GM23338 (cell line): ENCODE measurements around the gene ENPP1. TPM values are rescaled to one million over a fixed set of nuclear protein-coding genes. Genes with fewer than 3 reads are reported as not detected.

Source experiments
- ATAC-seq: fragments of 200-7000 bp; cut with Tn5 transposase; 3 replicates; pipeline ENCODE4 v1.9.1; 2020
- DNase-seq: peaks from one replicate; pipeline ENCODE4 v3.0.0-alpha.2; 2015; ENCODE audit warnings: low spot score
- H2AFZ ChIP-seq: fragments of 200-600 bp; sonication (generic); 2 replicates; pipeline ENCODE4 v1.8.0; 2016; ENCODE audit warnings: antibody characterized with exemption, mild to moderate bottlenecking, moderate library complexity
- H3F3A ChIP-seq: fragments of 200-600 bp; sonication (generic); replicated peaks from 2 replicates; pipeline ENCODE4 v1.8.0; 2017; ENCODE audit warnings: antibody characterized with exemption, mixed run types, low read depth
- H3K27ac ChIP-seq: fragments of 200-600 bp; sonication (generic); 2 replicates; pipeline ENCODE4 v1.6.1; 2016; ENCODE audit warnings: low read depth
- H3K27me3 ChIP-seq: fragments of 200-600 bp; sonication (generic); 2 replicates; pipeline ENCODE4 v1.8.0; 2016; ENCODE audit warnings: mild to moderate bottlenecking, mixed run types, moderate library complexity; ENCODE audit not compliant: insufficient read depth
- H3K36me3 ChIP-seq: fragments of 200-600 bp; sonication (generic); 2 replicates; pipeline ENCODE4 v1.8.0; 2016; ENCODE audit warnings: mild to moderate bottlenecking; ENCODE audit not compliant: insufficient read depth
- H3K4me1 ChIP-seq: fragments of 200-600 bp; sonication (generic); 2 replicates; pipeline ENCODE4 v1.8.0; 2016; ENCODE audit warnings: mild to moderate bottlenecking, moderate library complexity; ENCODE audit not compliant: insufficient read depth
- H3K4me2 ChIP-seq: fragments of 200-600 bp; sonication (generic); 2 replicates; pipeline ENCODE4 v1.7.1; 2017; ENCODE audit warnings: mixed run types
- H3K4me3 ChIP-seq: fragments of 200-600 bp; sonication (generic); 2 replicates; pipeline ENCODE4 v1.6.1; 2016; ENCODE audit warnings: mixed run types
- H3K79me2 ChIP-seq: fragments of 200-600 bp; sonication (generic); replicated peaks from 2 replicates; pipeline ENCODE4 v1.8.0; 2017; ENCODE audit warnings: mild to moderate bottlenecking; ENCODE audit not compliant: insufficient read depth
- H3K9me2 ChIP-seq: fragments of 200-600 bp; sonication (generic); 2 replicates; pipeline ENCODE4 v1.8.0; 2017; ENCODE audit not compliant: insufficient read depth
- H4K20me1 ChIP-seq: fragments of 200-600 bp; sonication (generic); replicated peaks from 2 replicates; pipeline ENCODE4 v1.8.0; 2017; ENCODE audit warnings: mild to moderate bottlenecking; ENCODE audit not compliant: insufficient read depth
- H3K27ac Mint-ChIP-seq: 2 replicates; pipeline ENCODE4 v1.8.0; 2020; ENCODE audit warnings: inconsistent platforms, mild to moderate bottlenecking, moderate library complexity, mixed read lengths
- H3K27me3 Mint-ChIP-seq: 3 replicates; pipeline ENCODE4 v1.8.0; 2022; ENCODE audit warnings: low read depth, mild to moderate bottlenecking, moderate library complexity, mixed read lengths, inconsistent platforms; ENCODE audit not compliant: insufficient read depth, poor library complexity
- H3K36me3 Mint-ChIP-seq: 3 replicates; pipeline ENCODE4 v1.8.0; 2021; ENCODE audit warnings: low read depth, mild to moderate bottlenecking, inconsistent platforms, moderate library complexity, mixed read lengths
- H3K4me1 Mint-ChIP-seq: 3 replicates; pipeline ENCODE4 v1.8.0; 2020; ENCODE audit warnings: mild to moderate bottlenecking, inconsistent platforms, mixed read lengths
- H3K4me3 Mint-ChIP-seq: 3 replicates; pipeline ENCODE4 v1.8.0; 2021; ENCODE audit warnings: moderate library complexity, mild to moderate bottlenecking, inconsistent platforms, mixed read lengths
- H3K9me3 Mint-ChIP-seq: 3 replicates; pipeline ENCODE4 v1.8.0; 2020; ENCODE audit warnings: moderate library complexity, mild to moderate bottlenecking, inconsistent platforms, mixed read lengths
- EZH2phosphoT487 ChIP-seq: fragments of 200-600 bp; sonication (generic); IDR thresholded peaks from one replicate; pipeline ENCODE4 v1.8.1; 2018; ENCODE audit warnings: antibody characterized with exemption; ENCODE audit not compliant: unreplicated experiment
- ZNF114 ChIP-seq: fragments of 250-450 bp; sonication (Bioruptor Pico); IDR thresholded peaks from 2 replicates; pipeline ENCODE4 v1.5.0; 2020; ENCODE audit warnings: mild to moderate bottlenecking, moderate library complexity
- polyA plus RNA-seq: library from polyadenylated mRNA; unstranded; fragments of >200 nt; fragmentation: Nextera tagmentation; extraction: Ambion mirVana; gene quantifications from 2 replicates; pipeline ENCODE4 v1.2.1, GENCODE V29; 2016
- total RNA-seq: library from RNA; depleted of rRNA; stranded (reverse); fragments of >200 nt; shearing (Covaris generic); gene quantifications from 2 replicates; pipeline ENCODE4 v1.2.3, GENCODE V29; 2014
- TF ChIP-seq, protein P1 (sequence below): fragments of 250-450 bp; sonication (Bioruptor Pico); IDR thresholded peaks from 2 replicates; pipeline ENCODE4 v1.5.0; 2020; ENCODE audit warnings: mild to moderate bottlenecking, moderate library complexity

Gene ENPP1
- total and polyA plus RNA-seq, 2 experiments from 2014 or later, result 17.3 to 46.9 TPM

DNA sequence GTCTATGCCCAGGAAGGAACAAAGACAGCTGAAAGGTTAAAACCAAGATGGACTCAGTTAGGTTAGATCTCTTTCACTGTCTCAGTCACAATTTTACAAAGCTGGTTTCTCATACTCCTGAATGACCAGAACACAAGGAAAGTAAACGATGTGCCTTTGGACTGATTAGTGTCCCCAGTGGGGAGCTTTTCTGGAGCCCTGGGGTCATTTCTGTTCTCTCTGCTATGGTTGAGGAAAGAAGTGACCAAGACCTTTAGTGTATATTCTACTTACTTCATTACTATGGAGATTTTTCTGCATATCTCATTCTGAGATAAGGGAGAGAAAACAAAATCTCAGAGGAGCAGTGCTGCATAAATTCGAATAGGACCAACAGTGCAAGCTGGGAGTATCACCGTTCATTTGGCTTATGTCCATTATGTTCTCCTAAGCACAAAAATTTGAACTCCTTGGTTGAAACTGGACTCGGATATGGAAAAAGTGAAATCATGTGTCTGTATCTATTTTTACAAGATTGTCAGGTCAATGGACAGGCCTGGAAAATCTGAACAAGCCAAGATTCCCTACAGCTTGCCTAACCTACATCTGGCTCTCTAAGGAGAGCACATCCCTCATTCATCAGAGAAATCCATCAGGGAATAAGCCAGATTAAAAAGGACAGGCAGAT lies 34.4 kb upstream of the ENPP1 start (continued):
- TF ChIP-seq, protein P1, sequence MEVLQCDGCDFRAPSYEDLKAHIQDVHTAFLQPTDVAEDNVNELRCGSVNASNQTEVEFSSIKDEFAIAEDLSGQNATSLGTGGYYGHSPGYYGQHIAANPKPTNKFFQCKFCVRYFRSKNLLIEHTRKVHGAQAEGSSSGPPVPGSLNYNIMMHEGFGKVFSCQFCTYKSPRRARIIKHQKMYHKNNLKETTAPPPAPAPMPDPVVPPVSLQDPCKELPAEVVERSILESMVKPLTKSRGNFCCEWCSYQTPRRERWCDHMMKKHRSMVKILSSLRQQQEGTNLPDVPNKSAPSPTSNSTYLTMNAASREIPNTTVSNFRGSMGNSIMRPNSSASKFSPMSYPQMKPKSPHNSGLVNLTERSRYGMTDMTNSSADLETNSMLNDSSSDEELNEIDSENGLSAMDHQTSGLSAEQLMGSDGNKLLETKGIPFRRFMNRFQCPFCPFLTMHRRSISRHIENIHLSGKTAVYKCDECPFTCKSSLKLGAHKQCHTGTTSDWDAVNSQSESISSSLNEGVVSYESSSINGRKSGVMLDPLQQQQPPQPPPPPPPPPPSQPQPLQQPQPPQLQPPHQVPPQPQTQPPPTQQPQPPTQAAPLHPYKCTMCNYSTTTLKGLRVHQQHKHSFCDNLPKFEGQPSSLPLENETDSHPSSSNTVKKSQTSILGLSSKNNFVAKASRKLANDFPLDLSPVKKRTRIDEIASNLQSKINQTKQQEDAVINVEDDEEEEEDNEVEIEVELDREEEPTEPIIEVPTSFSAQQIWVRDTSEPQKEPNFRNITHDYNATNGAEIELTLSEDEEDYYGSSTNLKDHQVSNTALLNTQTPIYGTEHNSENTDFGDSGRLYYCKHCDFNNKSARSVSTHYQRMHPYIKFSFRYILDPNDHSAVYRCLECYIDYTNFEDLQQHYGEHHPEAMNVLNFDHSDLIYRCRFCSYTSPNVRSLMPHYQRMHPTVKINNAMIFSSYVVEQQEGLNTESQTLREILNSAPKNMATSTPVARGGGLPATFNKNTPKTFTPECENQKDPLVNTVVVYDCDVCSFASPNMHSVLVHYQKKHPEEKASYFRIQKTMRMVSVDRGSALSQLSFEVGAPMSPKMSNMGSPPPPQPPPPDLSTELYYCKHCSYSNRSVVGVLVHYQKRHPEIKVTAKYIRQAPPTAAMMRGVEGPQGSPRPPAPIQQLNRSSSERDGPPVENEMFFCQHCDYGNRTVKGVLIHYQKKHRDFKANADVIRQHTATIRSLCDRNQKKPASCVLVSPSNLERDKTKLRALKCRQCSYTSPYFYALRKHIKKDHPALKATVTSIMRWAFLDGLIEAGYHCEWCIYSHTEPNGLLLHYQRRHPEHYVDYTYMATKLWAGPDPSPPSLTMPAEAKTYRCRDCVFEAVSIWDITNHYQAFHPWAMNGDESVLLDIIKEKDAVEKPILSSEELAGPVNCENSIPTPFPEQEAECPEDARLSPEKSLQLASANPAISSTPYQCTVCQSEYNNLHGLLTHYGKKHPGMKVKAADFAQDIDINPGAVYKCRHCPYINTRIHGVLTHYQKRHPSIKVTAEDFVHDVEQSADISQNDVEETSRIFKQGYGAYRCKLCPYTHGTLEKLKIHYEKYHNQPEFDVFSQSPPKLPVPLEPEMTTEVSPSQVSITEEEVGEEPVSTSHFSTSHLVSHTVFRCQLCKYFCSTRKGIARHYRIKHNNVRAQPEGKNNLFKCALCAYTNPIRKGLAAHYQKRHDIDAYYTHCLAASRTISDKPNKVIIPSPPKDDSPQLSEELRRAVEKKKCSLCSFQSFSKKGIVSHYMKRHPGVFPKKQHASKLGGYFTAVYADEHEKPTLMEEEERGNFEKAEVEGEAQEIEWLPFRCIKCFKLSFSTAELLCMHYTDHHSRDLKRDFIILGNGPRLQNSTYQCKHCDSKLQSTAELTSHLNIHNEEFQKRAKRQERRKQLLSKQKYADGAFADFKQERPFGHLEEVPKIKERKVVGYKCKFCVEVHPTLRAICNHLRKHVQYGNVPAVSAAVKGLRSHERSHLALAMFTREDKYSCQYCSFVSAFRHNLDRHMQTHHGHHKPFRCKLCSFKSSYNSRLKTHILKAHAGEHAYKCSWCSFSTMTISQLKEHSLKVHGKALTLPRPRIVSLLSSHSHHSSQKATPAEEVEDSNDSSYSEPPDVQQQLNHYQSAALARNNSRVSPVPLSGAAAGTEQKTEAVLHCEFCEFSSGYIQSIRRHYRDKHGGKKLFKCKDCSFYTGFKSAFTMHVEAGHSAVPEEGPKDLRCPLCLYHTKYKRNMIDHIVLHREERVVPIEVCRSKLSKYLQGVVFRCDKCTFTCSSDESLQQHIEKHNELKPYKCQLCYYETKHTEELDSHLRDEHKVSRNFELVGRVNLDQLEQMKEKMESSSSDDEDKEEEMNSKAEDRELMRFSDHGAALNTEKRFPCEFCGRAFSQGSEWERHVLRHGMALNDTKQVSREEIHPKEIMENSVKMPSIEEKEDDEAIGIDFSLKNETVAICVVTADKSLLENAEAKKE, result no peak
- TF ChIP-seq ZNF114 (CRISPR knock-in tag) (no peak), EZH2phosphoT487 (no peak)

DNA sequence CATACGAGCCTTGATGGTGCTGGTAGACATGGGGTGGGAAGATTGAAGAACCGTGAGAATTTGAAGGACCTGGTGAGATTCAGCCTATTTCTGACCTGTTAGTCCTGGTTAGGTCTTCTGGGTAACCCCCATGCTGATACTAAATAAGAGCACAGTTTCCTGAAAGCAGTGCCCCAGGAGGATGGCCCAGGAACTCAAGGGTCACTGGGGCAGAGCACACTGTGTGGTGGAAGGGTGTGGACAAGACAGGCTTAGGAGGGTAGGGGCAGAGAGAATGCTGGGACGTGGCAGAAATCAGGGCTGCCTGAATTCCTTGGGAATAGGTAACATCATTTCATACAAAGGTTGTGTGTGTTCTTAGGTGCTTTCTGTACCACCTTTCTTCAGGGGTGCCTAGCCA lies 31.9 kb upstream of the ENPP1 start:
- no peak overlapping the region for H3K27ac Mint-ChIP-seq
- Histone ChIP-seq H3K36me3 (no peaks in the 10 kb centered on the region), H3K27me3 (no peaks in the 10 kb centered on the region), H3F3A (no peaks in the 10 kb centered on the region), H3K4me3 (no peak overlapping the region), H3K79me2 (no peaks in the 10 kb centered on the region), H3K27ac (no peak overlapping the region), H3K9me2 (peaks cover 5% of the 10 kb centered on the region; the same call in 1 of the 2 replicates), H2AFZ (no peak overlapping the region), H4K20me1 (no peaks in the 10 kb centered on the region), H3K4me2 (no peak overlapping the region), H3K4me1 (no peaks in the 10 kb centered on the region)
- H3K4me1 Mint-ChIP-seq, result no peaks in the 10 kb centered on the region
- H3K9me3 Mint-ChIP-seq, result no peaks in the 10 kb centered on the region
- no peak overlapping the region for H3K4me3 Mint-ChIP-seq
- no peak for TF ChIP-seq ZNF114 (CRISPR knock-in tag)
- TF ChIP-seq, protein P1, result no peak
- DNase-seq (no peak), ATAC-seq (no peak)
- H3K36me3 Mint-ChIP-seq, result no peaks in the 10 kb centered on the region
- H3K27me3 Mint-ChIP-seq, result peaks cover 2% of the 10 kb centered on the region
